ENCODE measurements around the gene IFT88. TPM values are rescaled to one million over a fixed set of nuclear protein-coding genes. Genes with fewer than 3 reads are reported as not detected.

IFT88 gene
- total RNA-seq, 1 experiment from 2014 or later: 12.3 TPM

- Histone ChIP-seq H3K36me3 (ENCODE audit: control insufficient read depth, insufficient read depth, low read length) (no peaks in the 10 kb centered on the region), H3K4me1 (ENCODE audit: control insufficient read depth, insufficient read depth, low read length) (no peaks in the 10 kb centered on the region; the same call in 1 of the 2 replicates), H3K4me3 (ENCODE audit: low read depth in 2 of 2, low read length in 2 of 2) (no peak overlapping the region), H3K27me3 (ENCODE audit: control insufficient read depth, insufficient read depth, low read length) (no peaks in the 10 kb centered on the region), H3K27ac (ENCODE audit: low read length) (no peak overlapping the region), H3K9me3 (ENCODE audit: control insufficient read depth, insufficient read depth, low read depth, low read length) (no peaks in the 10 kb centered on the region; the same call in 1 of the 2 replicates)
- TF ChIP-seq TCF7L2 (IDR thresholded peaks at IDR 0.05; ENCODE audit: low read depth, low read length) (no peak), CTCF (IDR thresholded peaks at IDR 0.05) (no peak), SIN3A (IDR thresholded peaks at IDR 0.05; ENCODE audit: borderline replicate concordance, insufficient read depth, low read depth, low read length) (no peak), POLR2AphosphoS5 (IDR thresholded peaks at IDR 0.05; ENCODE audit: low read depth, low read length) (no peak), REST (IDR thresholded peaks at IDR 0.05; ENCODE audit: insufficient read depth in 1 of 2, low read depth in 2 of 2, low read length in 1 of 2) (no peak)
- CTCF ChIA-PET: no interaction called here
- in situ Hi-C loops (cut with HindIII; ENCODE audit: low pct_unique_long_range_greater_than_20kb, low sequenced_read_pairs) (no loop called here), intact Hi-C loops (cut with micrococcal nuclease; ENCODE audit: unreplicated experiment) (no loop called here)
- POLR2A ChIA-PET: no interaction called here
- DNase-seq (ENCODE audit: low read depth, low spot score): no peak
- ATAC-seq: no peak
- BruUV-seq (replicated peaks): no TSS peak
Measured at GRCh38 chr13:20585371-20585770, 18.4 kb downstream of the IFT88 start.

GRCh38 chr13:20588529-20589110 is 21.7 kb downstream of the IFT88 start:
- in situ Hi-C loops (cut with HindIII; ENCODE audit: low pct_unique_long_range_greater_than_20kb, low sequenced_read_pairs): no loop called here
- ATAC-seq: no peak
- CTCF ChIA-PET: no interaction called here
- POLR2A ChIA-PET: no interaction called here
- no peaks in the 10 kb centered on the region for H3K36me3 ChIP-seq (ENCODE audit: control insufficient read depth, insufficient read depth, low read length)
- intact Hi-C loops (cut with micrococcal nuclease; ENCODE audit: unreplicated experiment): no loop called here
- H3K4me3 ChIP-seq (ENCODE audit: low read depth in 2 of 2, low read length in 2 of 2): no peak overlapping the region
- BruUV-seq (replicated peaks): no TSS peak
- DNase-seq (ENCODE audit: low read depth, low spot score): no peak
- no peaks in the 10 kb centered on the region for H3K27me3 ChIP-seq (ENCODE audit: control insufficient read depth, insufficient read depth, low read length)
- H3K9me3 ChIP-seq (ENCODE audit: control insufficient read depth, insufficient read depth, low read depth, low read length): no peaks in the 10 kb centered on the region; the same call in 1 of the 2 replicates
- H3K4me1 ChIP-seq (ENCODE audit: control insufficient read depth, insufficient read depth, low read length): no peaks in the 10 kb centered on the region; the same call in 1 of the 2 replicates
- no peak overlapping the region for H3K27ac ChIP-seq (ENCODE audit: low read length)
- no peak for TF ChIP-seq SIN3A (IDR thresholded peaks at IDR 0.05; ENCODE audit: borderline replicate concordance, insufficient read depth, low read depth, low read length)
- TF ChIP-seq POLR2AphosphoS5 (IDR thresholded peaks at IDR 0.05; ENCODE audit: low read depth, low read length): no peak
- TF ChIP-seq TCF7L2 (IDR thresholded peaks at IDR 0.05; ENCODE audit: low read depth, low read length): no peak
- TF ChIP-seq REST (IDR thresholded peaks at IDR 0.05; ENCODE audit: insufficient read depth in 1 of 2, low read depth in 2 of 2, low read length in 1 of 2): no peak
- TF ChIP-seq CTCF (IDR thresholded peaks at IDR 0.05): no peak

Measured in Panc1 (cell line).